Measurements from ENCODE around the gene CPNE5.

CPNE5 gene

DNA sequence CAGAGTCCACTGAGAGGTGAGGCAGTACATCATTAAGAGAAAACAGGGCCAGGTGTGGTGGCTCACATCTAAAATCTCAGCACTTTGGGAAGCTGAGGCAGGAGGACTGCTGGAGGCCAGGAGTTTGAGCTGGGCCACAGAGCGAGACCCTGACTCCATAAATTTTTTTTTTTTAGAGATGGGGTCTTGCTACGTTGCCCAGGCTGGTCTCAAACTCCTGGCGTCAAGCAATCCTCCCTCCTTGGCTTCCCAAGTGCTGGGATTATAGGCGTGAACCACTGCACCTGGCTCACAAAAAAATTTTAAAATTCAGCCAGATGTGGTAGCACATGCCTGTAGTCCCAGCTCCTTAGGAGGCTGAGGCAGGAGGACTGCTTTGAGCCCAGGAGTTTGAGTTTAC is 18.1 kb upstream of the CPNE5 start:
- DNase-seq (ENCODE audit: low spot score), result no peak

GRCh38 chr6:36856277-36856676 is 17.0 kb upstream of the CPNE5 start:
- DNase-seq (ENCODE audit: low spot score), result peak; percentile 21

- no peak for DNase-seq (ENCODE audit: low spot score)
Observed at GRCh38 chr6:36855750-36856149, 16.5 kb upstream of the CPNE5 start.

DNA sequence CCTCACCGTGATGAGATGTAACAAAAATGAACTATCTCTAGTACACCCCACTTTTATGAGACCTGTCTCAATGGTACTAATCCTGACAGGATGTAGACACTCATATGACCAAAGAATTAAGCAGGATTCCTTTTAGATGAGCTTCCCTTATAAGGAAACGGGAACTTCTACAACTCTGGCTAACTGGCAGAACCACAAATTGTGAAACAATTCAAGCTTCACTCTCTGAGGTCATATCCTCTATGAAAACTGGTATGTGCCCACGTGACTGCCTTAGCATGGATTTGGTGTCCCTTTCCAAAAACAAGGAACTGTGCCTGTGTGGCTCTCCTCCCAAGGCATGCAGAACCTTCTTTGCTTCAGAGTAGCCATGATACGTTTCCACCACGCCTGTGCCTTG is 14.1 kb upstream of the CPNE5 start:
- peak; percentile 81 for DNase-seq (ENCODE audit: low spot score)

DNA sequence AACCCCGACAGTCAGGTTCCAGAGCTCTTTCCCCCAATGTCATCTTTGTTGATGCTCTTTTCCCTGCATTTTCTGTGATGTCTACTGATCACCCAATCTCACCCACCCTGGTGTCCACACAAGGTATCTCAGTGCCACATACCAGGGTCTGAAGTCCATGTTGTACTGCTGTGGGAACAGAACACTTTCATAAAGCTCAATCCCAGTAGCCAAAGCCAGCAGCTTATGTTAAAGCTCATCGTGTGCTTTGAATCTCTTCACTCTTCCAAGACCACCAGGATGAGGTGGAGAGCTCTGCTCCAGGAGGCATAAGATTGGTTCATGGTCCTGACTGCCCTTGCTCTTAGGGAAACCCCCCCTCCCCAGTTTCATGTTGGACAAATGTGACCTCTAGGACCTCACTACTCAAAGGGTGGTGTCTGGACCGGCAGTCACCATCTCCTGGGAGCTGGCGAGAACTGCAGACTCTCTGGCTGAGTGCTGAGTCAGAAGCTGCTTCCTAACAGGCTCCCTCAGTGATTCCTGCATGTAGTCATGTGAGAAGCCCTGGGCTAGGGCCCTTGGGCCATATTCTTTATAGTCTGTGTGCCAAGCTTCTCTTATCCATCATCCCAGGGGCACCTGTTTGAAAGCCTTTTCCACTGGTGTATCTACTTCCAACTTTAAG is 13.4 kb upstream of the CPNE5 start:
- DNase-seq (ENCODE audit: low spot score), result peak; percentile 77

- no peak for DNase-seq (ENCODE audit: low spot score)
Observed at GRCh38 chr6:36851626-36852025, 12.4 kb upstream of the CPNE5 start.

GRCh38 chr6:36851149-36851614 is 11.9 kb upstream of the CPNE5 start:
- DNase-seq (ENCODE audit: low spot score), result peak; percentile 78

GRCh38 chr6:36850021-36850420 is 10.8 kb upstream of the CPNE5 start:
- DNase-seq (ENCODE audit: low spot score), result no peak

- DNase-seq (ENCODE audit: low spot score), result peak; percentile 55
Observed at GRCh38 chr6:36848658-36849441, 9.6 kb upstream of the CPNE5 start.

DNA sequence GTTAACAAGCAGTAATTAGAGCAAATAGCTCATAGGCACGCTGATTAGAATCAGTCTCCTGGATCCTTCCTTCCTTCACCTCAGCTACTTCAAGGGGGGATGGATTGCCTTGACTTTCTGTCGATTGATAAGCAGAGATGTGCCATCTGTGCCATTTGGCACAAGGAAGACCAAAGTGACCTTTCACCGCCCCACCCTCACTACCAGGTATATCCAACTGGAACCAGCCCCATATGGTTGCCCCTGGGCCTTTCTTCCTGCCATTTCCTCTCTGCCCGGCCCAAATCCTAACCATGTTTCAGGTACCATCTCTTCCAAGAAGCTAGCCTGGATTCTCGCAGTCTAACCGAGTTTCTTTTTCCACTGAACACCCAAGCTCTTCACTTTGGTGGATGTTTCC is 8.7 kb upstream of the CPNE5 start:
- DNase-seq (ENCODE audit: low spot score), result no peak

DNA sequence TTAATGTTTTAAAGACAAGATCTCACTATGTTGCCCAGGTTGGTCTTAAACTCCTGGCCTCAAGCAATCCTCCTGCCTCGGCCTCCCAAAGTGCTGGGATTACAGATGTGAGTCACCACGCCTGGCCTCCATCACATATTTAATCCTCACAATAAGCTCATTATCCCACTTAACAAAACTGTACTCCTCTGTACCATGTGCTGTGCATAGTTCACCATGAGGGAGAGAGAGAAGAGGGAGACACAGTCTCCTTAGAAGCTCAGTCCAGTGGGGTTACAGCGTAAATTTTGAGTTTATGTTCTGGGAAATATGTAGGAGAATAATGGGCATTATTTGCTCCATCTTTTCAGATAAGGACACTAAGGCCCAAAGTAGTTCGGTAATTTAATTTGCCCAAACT is 7.9 kb upstream of the CPNE5 start:
- no peak for DNase-seq (ENCODE audit: low spot score)

GRCh38 chr6:36845233-36845632 is 6.0 kb upstream of the CPNE5 start:
- no peak for DNase-seq (ENCODE audit: low spot score)

DNA sequence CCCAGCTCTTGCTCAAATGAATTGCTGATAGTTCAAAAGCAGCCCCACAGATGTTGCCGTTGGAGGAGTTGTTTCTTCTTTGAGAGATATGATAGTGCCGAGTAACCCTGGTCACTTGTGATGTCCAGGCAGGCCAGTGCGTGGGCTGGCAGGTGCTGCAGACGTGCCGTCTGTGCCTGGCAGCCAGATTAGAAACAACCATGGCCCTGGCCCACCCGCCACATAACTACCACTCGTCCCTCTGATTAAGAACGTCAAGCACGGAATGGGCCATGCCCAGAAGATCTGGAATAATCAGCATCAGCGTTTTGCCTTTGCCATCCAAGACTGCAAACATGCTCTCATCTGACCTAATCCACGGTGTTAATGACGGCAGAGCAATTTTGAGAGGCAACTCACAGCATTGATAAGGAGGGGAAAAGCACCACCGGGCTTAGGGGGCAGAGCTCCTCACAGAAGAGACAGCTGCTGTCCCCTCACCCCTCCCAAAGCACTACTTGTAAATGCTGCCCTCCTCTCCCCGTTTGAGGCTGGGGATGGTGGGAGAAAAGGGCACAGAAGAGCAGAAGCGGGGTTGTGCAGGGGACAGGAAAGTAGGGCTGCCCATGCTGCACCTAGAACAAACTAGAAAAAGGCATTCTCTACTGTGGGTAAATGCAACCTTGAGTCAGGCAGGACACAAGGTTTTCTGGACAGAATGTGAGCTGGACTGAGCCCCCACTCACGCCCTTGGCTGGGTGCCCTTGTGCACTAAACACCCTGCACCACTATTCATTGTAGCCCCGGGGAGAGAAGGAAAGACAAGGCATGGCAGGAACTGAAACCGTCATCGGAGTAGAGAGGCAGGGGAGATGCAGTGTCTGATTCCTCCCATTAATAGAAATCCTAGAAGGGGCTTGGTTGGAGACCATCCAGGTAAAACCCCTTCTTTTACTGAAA is 5.3 kb upstream of the CPNE5 start:
- DNase-seq (ENCODE audit: low spot score), result no peak

GRCh38 chr6:36843170-36843569 is 3.9 kb upstream of the CPNE5 start:
- no peak for DNase-seq (ENCODE audit: low spot score)

GRCh38 chr6:36841756-36842155 is 2.5 kb upstream of the CPNE5 start:
- DNase-seq (ENCODE audit: low spot score), result no peak

DNA sequence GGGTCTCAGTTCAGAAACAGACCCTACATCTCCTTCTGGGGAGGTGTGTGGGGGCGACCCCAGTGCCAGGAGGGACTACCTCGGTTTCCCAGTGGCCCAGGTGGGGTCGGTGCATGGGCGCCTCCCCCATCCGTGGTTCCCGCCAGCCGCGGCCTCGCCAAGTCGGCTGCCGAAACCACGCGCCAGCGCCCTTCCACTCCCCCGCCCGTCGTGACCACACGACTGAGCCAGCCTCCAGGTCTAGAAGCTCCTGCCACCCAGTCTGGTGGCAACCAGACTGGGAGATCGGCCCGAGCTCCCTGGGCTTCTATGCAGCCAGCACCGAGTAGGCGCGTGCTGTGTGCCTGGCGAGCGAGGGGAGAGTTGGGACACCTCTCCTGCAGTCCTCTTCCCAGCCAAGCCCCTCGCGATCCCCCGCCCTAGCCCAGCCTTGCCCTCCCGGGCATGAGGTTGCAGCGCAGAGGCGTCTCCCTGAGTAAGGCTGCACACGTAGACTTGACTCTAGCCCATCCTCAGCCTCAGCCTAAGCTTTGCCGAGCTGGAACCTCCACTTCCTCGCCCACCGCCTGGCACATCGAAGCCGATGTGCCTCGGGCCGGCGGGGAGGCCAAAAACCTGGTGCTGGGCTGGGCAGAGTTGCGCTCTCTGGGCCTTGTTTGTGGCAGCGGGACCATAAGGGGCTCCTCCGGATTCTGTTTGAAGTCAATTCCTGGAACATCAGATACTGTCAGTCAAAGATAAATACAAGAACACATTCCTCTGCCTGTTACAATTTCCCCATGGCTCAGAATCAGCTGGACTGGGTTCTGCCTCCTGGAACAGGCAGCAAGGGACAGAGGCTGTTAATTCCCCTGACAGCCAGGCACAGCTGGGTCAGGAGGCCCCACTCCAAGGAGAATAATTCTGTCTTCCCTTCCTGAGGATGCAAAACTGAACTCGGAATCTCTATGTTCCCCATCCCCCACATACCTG is 1.5 kb upstream of the CPNE5 start:
- no peak for DNase-seq (ENCODE audit: low spot score)

- peak; percentile 12 for DNase-seq (ENCODE audit: low spot score)
Observed at GRCh38 chr6:36839749-36840431, 646 bp upstream of the CPNE5 start.

GRCh38 chr6:36837686-36838085 is 1.6 kb downstream of the CPNE5 start:
- DNase-seq (ENCODE audit: low spot score), result no peak

- DNase-seq (ENCODE audit: low spot score), result no peak
Observed at GRCh38 chr6:36837022-36837339, 2.3 kb downstream of the CPNE5 start.

DNA sequence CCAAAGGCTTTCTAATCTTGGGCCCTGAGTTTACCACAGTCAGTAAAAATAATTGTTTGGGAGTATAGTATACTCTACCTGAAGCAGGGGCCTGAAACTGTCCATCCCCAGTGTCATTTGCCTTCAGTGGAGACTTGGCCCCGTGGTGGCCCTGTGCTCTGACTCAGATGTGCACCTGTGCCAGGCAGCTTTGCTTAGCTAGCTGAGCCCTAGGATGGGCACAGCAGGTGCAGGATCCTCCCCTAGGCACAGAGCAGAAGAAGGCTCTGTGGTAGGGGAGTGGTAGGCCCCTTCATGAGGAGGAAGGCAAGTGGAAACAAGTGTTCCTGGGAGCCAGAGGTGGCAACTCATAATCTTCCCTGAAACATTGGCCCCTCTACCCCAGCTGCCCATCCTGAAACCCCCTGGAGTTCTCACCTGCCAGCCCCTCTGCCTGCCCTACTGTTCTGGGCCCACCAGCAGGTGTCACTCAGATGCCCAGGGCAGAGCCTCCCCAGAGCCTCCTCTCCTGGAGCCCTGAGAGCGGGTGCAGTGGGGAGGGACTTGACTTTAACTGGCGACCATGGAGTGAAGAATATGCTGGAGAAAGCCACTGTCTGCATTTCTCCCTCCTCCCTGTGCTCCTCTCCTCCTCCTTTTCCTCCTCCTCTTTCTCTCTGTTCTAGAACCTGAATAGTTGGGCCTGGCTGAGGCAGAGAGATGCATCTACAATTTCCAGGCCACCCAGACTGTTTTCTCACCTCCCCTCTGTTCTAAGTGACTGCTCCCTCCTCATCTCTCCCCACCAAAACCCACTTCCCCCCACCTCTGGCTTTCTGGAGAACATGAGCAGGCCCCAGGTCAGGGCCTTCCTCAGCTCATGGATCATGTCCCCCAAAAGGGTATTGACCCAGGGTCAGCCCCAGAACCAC is 2.9 kb downstream of the CPNE5 start:
- no peak for DNase-seq (ENCODE audit: low spot score)
